GM18505 (cell line): ENCODE measurements around the gene PLAAT5.

Experiments used
- ATAC-seq: cut with Tn5 transposase; IDR thresholded peaks from one replicate; pipeline ENCODE4 v1.9.1; 2021; ENCODE audit not compliant: unreplicated experiment
- POLR2A ChIP-seq: IDR thresholded peaks from 4 replicates; pipeline ENCODE4 v1.6.1; 2011; ENCODE audit warnings: borderline replicate concordance; ENCODE audit not compliant: insufficient read depth, insufficient read length; ENCODE audit errors: extremely low read depth

Gene PLAAT5

DNA sequence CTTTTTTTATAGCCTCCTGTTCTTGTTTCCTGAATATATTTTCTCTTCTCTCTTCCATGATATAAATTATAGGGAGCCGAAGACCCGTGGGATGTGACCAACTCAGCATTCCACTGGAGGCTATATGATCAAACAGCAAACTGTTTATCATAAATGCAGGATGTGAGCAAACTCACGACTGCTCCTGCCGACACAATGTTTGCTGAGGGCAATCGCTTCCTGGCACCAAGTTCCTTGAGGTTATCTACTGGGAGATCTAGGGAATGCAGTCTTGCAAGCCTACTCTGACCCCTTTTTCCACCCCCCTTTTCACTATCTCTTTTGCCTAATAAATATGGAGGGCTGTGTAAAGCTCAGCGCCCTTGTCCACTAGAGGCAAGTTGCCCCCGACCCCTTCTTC, 32.2 kb upstream of the PLAAT5 start:
- TF ChIP-seq POLR2A, result no peak
- no peak for ATAC-seq

DNA sequence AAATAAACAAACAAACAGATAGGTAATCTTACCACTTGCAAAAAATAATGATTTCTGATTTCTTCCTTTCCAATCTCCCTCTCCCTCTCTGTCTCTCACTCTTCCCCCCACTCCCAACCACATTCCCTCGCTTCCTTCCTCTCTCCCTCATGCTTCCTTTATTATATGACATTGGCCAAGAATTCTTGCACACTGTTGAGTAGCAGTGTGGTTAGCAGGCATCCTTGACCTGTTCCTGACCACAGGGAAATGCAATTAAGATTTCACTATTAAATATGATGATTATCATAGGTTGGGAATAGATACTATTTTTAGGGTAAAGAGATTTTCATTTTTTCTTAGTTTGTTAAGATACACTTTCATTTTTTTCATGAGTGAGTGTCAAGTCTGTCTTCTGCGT, 30.9 kb upstream of the PLAAT5 start:
- TF ChIP-seq POLR2A, result no peak
- no peak for ATAC-seq

DNA sequence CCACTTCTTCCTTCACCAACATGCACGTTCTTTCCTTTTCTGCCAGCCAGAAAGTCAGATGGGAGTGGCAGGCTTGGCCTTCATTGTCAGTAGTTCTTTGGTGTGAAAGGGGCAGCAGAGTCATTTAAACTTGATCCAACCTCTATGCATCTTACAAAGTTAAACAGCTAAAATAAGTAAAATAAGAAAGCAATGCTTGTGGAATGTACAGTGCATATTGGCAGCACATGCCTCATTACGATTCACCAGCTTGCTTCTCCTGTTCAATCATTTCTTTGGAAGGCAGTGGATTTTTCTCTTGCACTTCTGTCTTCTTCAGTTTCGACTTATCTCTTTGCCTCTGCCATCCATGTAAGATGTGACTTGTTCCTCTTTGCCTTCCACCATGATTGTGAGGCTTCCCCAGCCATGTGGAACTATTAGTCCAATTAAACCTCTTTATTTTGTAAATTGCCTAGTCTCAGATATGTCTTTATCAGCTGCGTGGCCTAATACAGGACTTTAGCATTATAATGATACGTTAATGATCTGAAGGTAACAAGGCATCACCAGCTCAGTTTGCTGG, 29.7 kb upstream of the PLAAT5 start:
- no peak for TF ChIP-seq POLR2A
- ATAC-seq, result no peak

DNA sequence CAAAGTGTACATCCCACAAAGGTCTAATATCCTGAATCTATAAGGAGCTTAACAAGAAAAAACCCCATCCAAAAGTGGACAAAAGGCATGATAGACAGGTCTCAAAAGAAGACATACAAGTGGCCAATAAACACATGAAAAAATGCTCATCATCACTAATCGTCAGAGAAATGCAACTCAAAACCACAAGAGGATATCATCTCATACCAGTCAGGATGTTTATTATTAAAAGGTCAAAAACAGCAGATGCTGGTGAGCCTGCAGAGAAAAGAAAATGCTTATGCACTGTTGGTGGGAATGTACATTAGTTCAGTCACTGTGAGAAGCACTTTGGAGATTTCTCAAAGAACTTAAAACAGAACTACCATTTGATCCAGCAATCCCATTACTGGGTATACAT, 27.6 kb upstream of the PLAAT5 start:
- no peak for ATAC-seq
- TF ChIP-seq POLR2A, result no peak

DNA sequence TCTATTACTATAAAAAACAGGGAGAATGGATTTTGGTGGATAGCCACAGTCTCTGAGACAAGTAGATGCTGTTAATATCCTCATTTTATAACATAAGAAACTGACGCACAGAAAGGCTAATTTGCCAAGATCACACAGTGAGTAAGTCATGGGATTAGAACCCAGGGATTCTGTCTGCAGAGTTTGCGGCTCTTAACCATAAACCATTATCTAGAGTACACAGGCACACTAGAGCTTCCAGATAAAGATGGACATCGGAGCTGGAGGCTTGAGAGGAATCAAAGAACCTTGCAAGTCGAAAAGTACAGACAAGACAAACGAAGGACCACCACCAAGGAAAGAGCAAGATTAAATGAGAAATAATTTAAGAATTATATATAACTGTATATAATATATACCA, 26.2 kb upstream of the PLAAT5 start:
- TF ChIP-seq POLR2A, result no peak
- ATAC-seq, result no peak

DNA sequence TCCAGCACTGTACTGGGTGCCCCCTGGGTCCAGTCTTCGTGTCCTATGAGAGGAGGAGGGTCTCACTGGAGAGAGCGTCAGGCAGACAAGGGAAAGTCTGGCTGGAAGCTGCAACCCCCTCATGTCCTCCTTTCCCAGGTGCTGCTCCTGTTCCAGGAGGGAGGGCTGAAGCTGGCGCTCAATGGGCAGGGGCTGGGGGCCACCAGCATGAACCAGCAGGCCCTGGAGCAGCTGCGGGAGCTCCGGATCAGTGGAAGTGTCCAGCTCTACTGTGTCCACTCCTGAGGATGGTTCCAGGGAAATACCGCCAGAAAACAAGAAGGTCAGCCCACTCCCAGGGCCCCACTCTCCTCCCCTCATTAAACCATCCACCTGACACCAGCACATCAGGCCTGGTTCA, 25.1 kb upstream of the PLAAT5 start:
- TF ChIP-seq POLR2A, result no peak
- ATAC-seq, result no peak

DNA sequence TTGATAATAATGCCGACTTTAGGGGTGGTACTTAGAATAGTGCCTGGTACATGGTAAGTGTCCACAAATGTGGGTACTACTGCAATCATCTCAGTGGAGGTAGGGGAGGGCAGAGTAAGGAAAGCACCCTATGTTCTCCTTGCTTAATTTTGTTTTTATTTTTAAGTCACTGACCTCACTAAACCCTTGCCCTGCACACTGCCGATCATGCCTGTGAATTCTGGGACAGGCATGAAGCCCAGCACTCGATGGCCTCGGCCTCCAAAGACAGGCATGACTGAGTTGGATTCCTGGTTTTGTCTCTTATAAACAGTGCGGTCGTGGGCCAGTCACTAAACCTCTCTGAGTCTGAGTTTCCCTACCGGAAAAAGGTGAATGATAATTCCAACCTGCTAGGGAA, 21.8 kb upstream of the PLAAT5 start:
- ATAC-seq, result no peak
- TF ChIP-seq POLR2A, result no peak

DNA sequence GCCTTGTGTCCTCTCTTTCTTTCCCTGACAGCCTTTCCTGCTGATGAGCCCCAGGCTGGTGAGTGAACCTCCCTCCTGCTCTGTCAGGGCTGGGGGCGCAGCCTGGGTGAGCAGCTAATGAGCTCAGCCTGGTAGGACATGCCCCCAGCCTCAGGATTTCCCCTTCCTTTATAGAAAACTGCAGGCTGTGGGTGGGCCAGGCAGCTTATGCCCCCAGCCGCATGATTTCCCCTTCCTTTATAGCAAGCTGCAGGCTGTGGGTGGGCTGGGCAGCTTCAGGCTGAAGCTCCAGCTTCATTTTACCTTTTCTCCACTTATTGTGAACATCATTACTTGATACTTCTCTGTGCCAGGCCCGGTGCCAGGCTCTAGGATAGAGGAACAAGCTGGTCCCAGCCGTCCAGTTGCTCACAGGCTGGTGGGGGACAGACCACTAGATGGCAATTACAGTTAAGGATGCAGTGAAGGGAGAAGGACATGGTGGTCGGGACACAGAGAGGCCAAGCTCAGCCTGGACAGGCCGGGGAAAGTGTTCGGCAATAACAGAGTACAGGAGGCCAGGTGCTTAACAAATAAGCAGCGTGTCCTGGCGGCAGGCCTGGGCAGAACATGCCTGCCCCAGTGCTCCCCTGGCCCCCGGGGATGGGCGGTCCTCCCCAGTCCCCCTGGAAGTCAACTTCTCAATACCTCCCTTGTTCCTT, 20.2 kb upstream of the PLAAT5 start:
- no peak for ATAC-seq
- TF ChIP-seq POLR2A, result no peak

DNA sequence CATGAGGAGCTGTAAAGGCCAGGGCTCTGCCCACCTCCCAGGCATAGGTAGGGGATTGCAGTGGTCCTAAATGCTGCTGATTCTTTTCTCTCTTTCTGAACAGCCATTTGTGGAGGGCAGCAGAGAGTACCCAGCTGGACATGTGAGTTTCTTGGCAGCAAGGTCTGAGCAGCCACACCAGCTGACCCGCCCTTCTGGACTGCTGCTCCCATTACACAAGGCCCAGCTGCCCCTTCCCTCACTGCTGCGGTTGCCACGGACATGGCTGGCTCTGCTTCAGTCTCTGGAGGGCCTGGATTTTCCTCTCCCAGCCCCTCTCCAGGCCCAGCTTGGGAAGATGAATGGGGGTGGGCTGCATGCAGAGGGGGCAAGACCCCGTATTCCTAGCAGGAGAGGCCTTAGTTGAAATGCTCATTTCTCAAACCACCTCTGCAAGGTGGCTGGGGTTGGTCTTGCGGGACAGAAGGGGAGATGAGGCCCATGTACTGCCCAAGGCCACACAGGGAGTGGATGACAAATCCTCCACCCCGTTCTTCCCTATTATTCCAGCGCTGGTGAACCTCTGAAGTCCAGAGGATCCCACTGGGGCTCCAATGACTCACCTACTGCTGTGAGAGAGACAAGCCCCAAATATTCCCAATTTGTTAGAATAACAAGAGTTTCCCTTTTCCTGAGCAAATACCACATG, 19.5 kb upstream of the PLAAT5 start:
- ATAC-seq, result no peak
- no peak for TF ChIP-seq POLR2A

DNA sequence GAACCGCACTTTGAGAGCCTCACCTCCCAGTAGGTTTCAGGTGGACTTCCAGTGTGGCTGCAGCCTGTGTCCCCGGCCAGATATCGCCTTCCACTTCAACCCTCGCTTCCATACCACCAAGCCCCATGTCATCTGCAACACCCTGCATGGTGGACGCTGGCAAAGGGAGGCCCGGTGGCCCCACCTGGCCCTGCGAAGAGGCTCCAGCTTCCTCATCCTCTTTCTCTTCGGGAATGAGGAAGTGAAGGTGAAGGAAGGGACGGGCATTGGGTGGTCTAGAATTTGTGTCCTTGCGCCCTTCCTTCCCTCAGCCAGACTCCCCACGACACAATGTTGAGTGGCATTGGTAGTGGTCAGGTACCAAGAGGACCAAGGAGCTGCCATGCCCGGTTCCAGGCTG, 17.8 kb upstream of the PLAAT5 start:
- no peak for TF ChIP-seq POLR2A
- no peak for ATAC-seq

DNA sequence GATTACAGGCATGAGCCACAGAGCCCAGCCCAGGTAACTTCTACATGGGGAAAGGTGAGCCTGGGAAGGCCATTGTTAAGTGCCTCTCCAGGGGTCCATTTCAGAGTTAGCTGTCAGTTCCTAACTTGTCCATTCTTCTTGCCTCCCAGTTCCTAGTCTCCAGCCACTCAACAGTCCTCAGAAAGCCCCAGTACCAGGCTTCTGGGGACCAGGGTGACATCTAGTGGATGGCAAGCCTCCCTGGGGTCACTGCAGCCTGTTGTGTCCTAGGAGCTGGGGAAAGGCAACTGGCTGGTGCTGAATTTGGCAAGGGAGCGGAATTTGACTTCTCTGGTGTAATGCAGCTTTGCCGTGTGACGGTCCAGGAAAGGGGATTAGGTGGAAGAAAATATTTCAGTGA, 17.0 kb upstream of the PLAAT5 start:
- ATAC-seq, result no peak

DNA sequence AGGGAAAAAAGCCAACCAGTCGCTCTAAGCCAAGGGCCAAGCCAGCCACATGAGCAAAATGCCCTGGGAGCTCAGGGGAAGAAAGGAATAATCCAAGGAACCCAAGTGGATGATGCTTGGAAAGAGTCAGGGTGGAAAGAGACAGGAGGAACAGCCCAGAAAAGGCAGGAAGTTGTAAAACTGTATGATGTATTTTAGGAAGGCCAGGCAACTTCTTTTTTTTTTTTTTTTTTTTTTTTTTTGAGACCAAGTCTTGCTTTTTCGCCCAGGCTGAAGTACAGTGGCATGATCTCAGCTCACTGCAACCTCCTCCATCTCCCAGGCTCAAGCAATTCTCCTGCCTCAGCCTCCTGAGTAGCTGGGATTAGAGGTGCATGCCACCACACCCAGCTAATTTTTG, 16.5 kb upstream of the PLAAT5 start:
- TF ChIP-seq POLR2A, result no peak
- no peak for ATAC-seq

More for the DNA sequence above, 17.0 kb upstream of the PLAAT5 start:
- no peak for TF ChIP-seq POLR2A

DNA sequence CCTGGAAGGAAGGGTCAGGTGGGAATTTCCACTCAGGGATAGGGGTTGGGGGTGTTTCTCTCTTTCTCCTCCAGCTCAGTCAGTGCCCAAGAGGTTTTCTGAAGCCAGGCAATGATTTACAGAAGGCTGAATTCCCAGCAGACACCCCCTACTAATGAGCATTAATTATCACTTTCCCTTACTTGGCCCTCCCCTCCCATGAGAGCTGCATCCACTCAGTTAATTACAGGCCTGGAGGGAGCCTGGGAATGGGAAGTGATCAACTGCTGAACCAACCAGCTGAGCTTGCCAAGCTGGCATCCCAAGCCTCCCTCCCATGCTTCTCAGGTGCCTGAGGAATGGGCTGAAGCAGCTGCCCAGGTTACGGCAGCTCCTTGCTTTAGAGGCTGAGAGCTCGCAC, 15.9 kb upstream of the PLAAT5 start:
- no peak for TF ChIP-seq POLR2A
- no peak for ATAC-seq

DNA sequence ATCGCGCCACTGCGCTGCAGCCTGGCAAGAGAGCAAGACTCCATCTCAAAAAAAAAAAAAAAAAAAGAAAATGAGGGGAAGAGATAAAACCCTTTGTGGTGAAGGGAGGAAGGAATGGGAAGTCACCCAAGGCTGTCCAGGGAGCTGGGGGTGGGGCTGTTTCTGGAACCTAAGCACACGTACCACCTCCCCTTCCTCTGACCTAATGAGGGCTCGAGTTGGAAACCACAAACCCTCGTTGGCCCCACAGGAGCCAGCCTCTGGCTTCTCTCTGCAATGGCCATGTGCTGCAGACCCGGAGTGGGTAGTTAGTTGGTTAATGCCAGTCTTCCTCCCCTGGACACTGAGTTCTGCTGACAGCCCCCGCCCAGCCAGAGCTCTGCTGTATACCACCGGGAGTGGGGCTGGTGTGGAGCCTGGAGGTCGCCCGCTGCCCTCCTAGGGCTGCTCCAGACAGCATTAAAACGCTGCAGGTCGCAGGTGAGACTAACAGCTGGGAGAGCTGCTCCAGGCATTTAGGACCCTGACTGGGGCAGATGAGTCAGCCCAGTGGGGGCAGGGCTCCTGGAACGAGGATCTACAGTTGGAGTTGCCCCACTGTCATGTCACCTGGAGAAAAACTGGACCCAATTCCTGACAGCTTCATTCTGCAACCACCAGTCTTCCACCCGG, 15.0 kb upstream of the PLAAT5 start, which contains the start of gene LGALS12:
Gene LGALS12, plus strand, starts transcription at position 228 of the 672 bp plus-strand sequence. Its CDS starts 375 bp downstream, at position 603.
- TF ChIP-seq POLR2A, result no peak
- no peak for ATAC-seq
